H9 (cell line): ENCODE measurements around the gene CDCP1. TPM values are rescaled to one million over a fixed set of nuclear protein-coding genes. Genes with fewer than 3 reads are reported as not detected.

Experiments used
- DNase-seq: peaks from one replicate; pipeline ENCODE4 v3.0.0-alpha.2; 2017
- H2AFZ ChIP-seq: one replicate; pipeline ENCODE4 v1.6.1; 2013; ENCODE audit warnings: mild to moderate bottlenecking, low read length, control low read depth, moderate library complexity
- H2AK5ac ChIP-seq: 2 replicates; pipeline ENCODE4 v1.6.1; 2013; ENCODE audit warnings: low read length, control low read depth, mixed read lengths; ENCODE audit not compliant: insufficient read length
- H2BK120ac ChIP-seq: one replicate; pipeline ENCODE4 v1.6.1; 2013; ENCODE audit warnings: low read depth, mild to moderate bottlenecking, low read length, control low read depth, inconsistent platforms; ENCODE audit not compliant: poor library complexity, severe bottlenecking
- H2BK12ac ChIP-seq: 2 replicates; pipeline ENCODE4 v1.6.1; 2013; ENCODE audit warnings: low read length, control low read depth, mixed read lengths, low read depth; ENCODE audit not compliant: insufficient read length
- H2BK15ac ChIP-seq: 2 replicates; pipeline ENCODE4 v1.6.1; 2013; ENCODE audit warnings: low read depth, low read length, control low read depth
- H2BK20ac ChIP-seq: one replicate; pipeline ENCODE4 v1.6.1; 2013; ENCODE audit warnings: low read depth, mild to moderate bottlenecking, low read length, control low read depth, inconsistent platforms; ENCODE audit not compliant: poor library complexity, severe bottlenecking
- H2BK5ac ChIP-seq: 2 replicates; pipeline ENCODE4 v1.6.1; 2013; ENCODE audit warnings: low read length, control low read depth, mixed read lengths; ENCODE audit not compliant: insufficient read length
- H3K14ac ChIP-seq: 2 replicates; pipeline ENCODE4 v1.6.1; 2013; ENCODE audit warnings: low read length, control low read depth; ENCODE audit not compliant: insufficient read depth
- H3K18ac ChIP-seq: 2 replicates; pipeline ENCODE4 v1.6.1; 2013; ENCODE audit warnings: low read depth, mild to moderate bottlenecking, mixed read lengths, low read length, control low read depth; ENCODE audit not compliant: insufficient read length
- H3K23ac ChIP-seq: 2 replicates; pipeline ENCODE4 v1.6.1; 2013; ENCODE audit warnings: low read length, control low read depth, mixed read lengths, low read depth; ENCODE audit not compliant: insufficient read length
- H3K23me2 ChIP-seq: 2 replicates; pipeline ENCODE4 v1.6.1; 2013; ENCODE audit warnings: low read depth, mild to moderate bottlenecking, mixed read lengths, low read length, control low read depth; ENCODE audit not compliant: insufficient read length, poor library complexity, severe bottlenecking
- H3K27ac ChIP-seq: 2 replicates; pipeline ENCODE4 v1.5.1; 2013; ENCODE audit warnings: low read length, control low read depth, mixed read lengths, low read depth; ENCODE audit not compliant: insufficient read length
- H3K27me3 ChIP-seq: 2 replicates; pipeline ENCODE4 v1.6.1; 2013; ENCODE audit warnings: low read length, control low read depth, inconsistent platforms; ENCODE audit not compliant: insufficient read depth
- H3K4ac ChIP-seq: 2 replicates; pipeline ENCODE4 v1.6.1; 2013; ENCODE audit warnings: low read depth, mild to moderate bottlenecking, control low read depth, inconsistent platforms, low read length, moderate library complexity
- H3K4me1 ChIP-seq: 2 replicates; pipeline ENCODE4 v1.6.1; 2013; ENCODE audit warnings: low read length, control low read depth, inconsistent platforms; ENCODE audit not compliant: insufficient read depth
- H3K4me2 ChIP-seq: 2 replicates; pipeline ENCODE4 v1.6.1; 2013; ENCODE audit warnings: low read length, control low read depth, mixed read lengths; ENCODE audit not compliant: insufficient read length, insufficient read depth
- H3K56ac ChIP-seq: 2 replicates; pipeline ENCODE4 v1.6.1; 2013; ENCODE audit warnings: low read depth, mild to moderate bottlenecking, mixed read lengths, low read length, control low read depth; ENCODE audit not compliant: insufficient read length
- H3K79me1 ChIP-seq: 2 replicates; pipeline ENCODE4 v1.6.1; 2013; ENCODE audit warnings: low read depth, mild to moderate bottlenecking, moderate library complexity, low read length, control low read depth, inconsistent platforms; ENCODE audit not compliant: insufficient read depth, poor library complexity, severe bottlenecking
- H3K79me2 ChIP-seq: 2 replicates; pipeline ENCODE4 v1.6.1; 2013; ENCODE audit warnings: low read length, control low read depth, inconsistent platforms; ENCODE audit not compliant: insufficient read depth
- H3K9ac ChIP-seq: 2 replicates; pipeline ENCODE4 v1.6.1; 2013; ENCODE audit warnings: low read length, control low read depth, mixed read lengths; ENCODE audit not compliant: insufficient read length; ENCODE audit errors: extremely low read depth
- H3K9me3 ChIP-seq: one replicate; pipeline ENCODE4 v1.6.1; 2013; ENCODE audit warnings: low read depth, low read length, inconsistent platforms; ENCODE audit not compliant: control insufficient read depth
- H3T11ph ChIP-seq: one replicate; pipeline ENCODE4 v1.6.1; 2013; ENCODE audit warnings: mild to moderate bottlenecking, low read length, control low read depth, inconsistent platforms
- H4K20me1 ChIP-seq: one replicate; pipeline ENCODE4 v1.6.1; 2013; ENCODE audit not compliant: control insufficient read depth, insufficient read length, insufficient read depth
- H4K5ac ChIP-seq: 2 replicates; pipeline ENCODE4 v1.6.1; 2013; ENCODE audit warnings: low read depth, mild to moderate bottlenecking, mixed read lengths, low read length, control low read depth; ENCODE audit not compliant: insufficient read length
- H4K8ac ChIP-seq: replicated peaks from 2 replicates; pipeline ENCODE4 v1.6.1; 2013; ENCODE audit warnings: low read length, control low read depth, mixed read lengths, low read depth; ENCODE audit not compliant: insufficient read length
- H4K91ac ChIP-seq: 2 replicates; pipeline ENCODE4 v1.6.1; 2013; ENCODE audit warnings: low read depth, mild to moderate bottlenecking, moderate library complexity, mixed read lengths, low read length, control low read depth; ENCODE audit not compliant: insufficient read length
- H3K27ac Mint-ChIP-seq, 3 experiments: 2 replicates in 2 of 3; 3 replicates in 1 of 3; pipeline ENCODE4 v1.8.0; 2020 to 2021; ENCODE audit warnings: mixed read lengths in 3 of 3, mild to moderate bottlenecking in 1 of 3, moderate library complexity in 1 of 3
- H3K27me3 Mint-ChIP-seq: 2 replicates; pipeline ENCODE4 v1.8.0; 2021; ENCODE audit warnings: low read depth, mild to moderate bottlenecking, moderate library complexity, mixed read lengths
- H3K36me3 Mint-ChIP-seq, 3 experiments: 2 replicates in 2 of 3; 3 replicates in 1 of 3; pipeline ENCODE4 v1.8.0; 2020 to 2021; ENCODE audit warnings: low read depth in 3 of 3, mixed read lengths in 3 of 3; ENCODE audit not compliant: insufficient read depth in 1 of 3
- H3K4me1 Mint-ChIP-seq, 2 experiments: 2 replicates each; pipeline ENCODE4 v1.8.0; 2020; ENCODE audit warnings: mixed read lengths in 2 of 2
- H3K4me3 Mint-ChIP-seq, 2 experiments: 2 replicates in 1 of 2; 3 replicates in 1 of 2; pipeline ENCODE4 v1.8.0; 2020 to 2021; ENCODE audit warnings: mild to moderate bottlenecking in 2 of 2, mixed read lengths in 2 of 2, moderate library complexity in 1 of 2
- H3K9me3 Mint-ChIP-seq, 2 experiments: 2 replicates in 1 of 2; 3 replicates in 1 of 2; pipeline ENCODE4 v1.8.0; 2020; ENCODE audit warnings: mild to moderate bottlenecking in 2 of 2, mixed read lengths in 2 of 2, moderate library complexity in 1 of 2
- CTCF ChIP-seq: fragments of 200-600 bp; sonication (generic); conservative IDR thresholded peaks from 3 replicates; pipeline ENCODE4 v1.8.0; 2021; ENCODE audit warnings: antibody characterized with exemption, mild to moderate bottlenecking
- WGBS: extraction: QIAGEN DNeasy Blood & Tissue Kit; methylation state at CpG from one replicate; pipeline ENCODE4 v1.1.7; 2013; ENCODE audit warnings: missing lambda C conversion rate, low lambda C conversion rate, mixed read lengths; ENCODE audit not compliant: insufficient read length; ENCODE audit errors: extremely low coverage; 5-methylcytosine and 5-hydroxymethylcytosine counted together
- total RNA-seq: library from RNA; stranded (reverse); gene quantifications from 2 replicates; pipeline ENCODE4 v1.2.1, GENCODE V29; 2021

Gene CDCP1
- total RNA-seq, 1 experiment from 2014 or later = 12.9 TPM

- no peak overlapping the region for H2BK20ac ChIP-seq
- no peak overlapping the region for H2BK5ac ChIP-seq
- no peaks in the 10 kb centered on the region; the same call in 1 of the 2 replicates for H3K4me1 ChIP-seq
- peaks cover 2% of the 10 kb centered on the region for H3K27me3 Mint-ChIP-seq
- no peak overlapping the region for H4K5ac ChIP-seq
- H3K79me2 ChIP-seq = no peaks in the 10 kb centered on the region
- H4K20me1 ChIP-seq = no peaks in the 10 kb centered on the region
- peaks cover 3 to 31% (median 13%) of the 10 kb centered on the region in 3 experiments; a peak in 5 of 7 replicates for H3K36me3 Mint-ChIP-seq
- no peak overlapping the region for H3K27ac Mint-ChIP-seq
- H2BK12ac ChIP-seq = no peak overlapping the region
- H2BK15ac ChIP-seq = no peak overlapping the region
- H3K9me3 ChIP-seq = no peaks in the 10 kb centered on the region
- no peak overlapping the region for H2AK5ac ChIP-seq
- H3K9ac ChIP-seq = no peak overlapping the region
- peaks cover 17% of the 10 kb centered on the region in 2 experiments for H3K4me1 Mint-ChIP-seq
- no peak overlapping the region for H4K8ac ChIP-seq
- H3K14ac ChIP-seq = no peak overlapping the region
- H3K4me2 ChIP-seq = no peak overlapping the region
- WGBS = no CpG with 5 or more reads among the region's 6 CpGs
- no peak overlapping the region for H4K91ac ChIP-seq
- H2BK120ac ChIP-seq = no peak overlapping the region
- H3K23ac ChIP-seq = no peak overlapping the region
- H3T11ph ChIP-seq = no peak overlapping the region
- no peaks in the 10 kb centered on the region for H3K27me3 ChIP-seq
- H3K9me3 Mint-ChIP-seq = no peaks in the 10 kb centered on the region; a peak in 1 of 5 replicates
- no peak overlapping the region for H2AFZ ChIP-seq
- no peak for TF ChIP-seq CTCF
- no peak overlapping the region for H3K18ac ChIP-seq
- H3K4me3 Mint-ChIP-seq = no peak overlapping the region
- no peak for DNase-seq
- H3K79me1 ChIP-seq = no peaks in the 10 kb centered on the region
- no peak overlapping the region for H3K56ac ChIP-seq
- no peak overlapping the region for H3K27ac ChIP-seq
- no peak overlapping the region for H3K4ac ChIP-seq
- no peaks in the 10 kb centered on the region for H3K23me2 ChIP-seq
These were observed 63.2 kb downstream of the CDCP1 start for GRCh38 chr3:45083023-45083422.
